ENCODE results near the gene KIF6.

KIF6 gene

GRCh38 chr6:39281312-39281980, 443.8 kb downstream of the KIF6 start:
- DNase-seq (ENCODE audit: low spot score) = no peak

GRCh38 chr6:39280247-39280731, 444.9 kb downstream of the KIF6 start:
- DNase-seq (ENCODE audit: low spot score) = no peak
